Activated CD4-positive, alpha-beta T cell treated with anti-CD3 and anti-CD28 coated beads, Interleukin-2, amount 10 ng/mL, durations not matched to agents 24 days and 14 days (primary cell): ENCODE results near the gene SUDS3. TPM values are rescaled to one million over a fixed set of nuclear protein-coding genes. Genes with fewer than 3 reads are reported as not detected.

Experiments
- DNase-seq: peaks from one replicate; pipeline ENCODE4 v3.0.0; 2022
- H3K27ac Mint-ChIP-seq: one replicate; pipeline ENCODE4 v1.8.0; 2022; ENCODE audit warnings: mild to moderate bottlenecking, mixed read lengths
- H3K27me3 Mint-ChIP-seq: one replicate; pipeline ENCODE4 v1.8.0; 2022; ENCODE audit warnings: mixed read lengths
- H3K36me3 Mint-ChIP-seq: one replicate; pipeline ENCODE4 v1.8.0; 2022; ENCODE audit warnings: low read depth, mild to moderate bottlenecking, mixed read lengths
- H3K4me1 Mint-ChIP-seq: one replicate; pipeline ENCODE4 v1.8.0; 2021; ENCODE audit warnings: mixed read lengths
- H3K4me3 Mint-ChIP-seq: one replicate; pipeline ENCODE4 v1.8.0; 2022; ENCODE audit warnings: mild to moderate bottlenecking, moderate library complexity, mixed read lengths
- H3K9me3 Mint-ChIP-seq: one replicate; pipeline ENCODE4 v1.8.0; 2021; ENCODE audit warnings: mixed read lengths
- intact Hi-C: fragments of 100-400 bp; cut with micrococcal nuclease; formaldehyde crosslinking; loops from one replicate; pipeline ENCODE4 v1.15.1; 2023
- total RNA-seq: library from RNA; stranded (reverse); gene quantifications from 2 replicates; pipeline ENCODE4 v1.2.3, GENCODE V29; 2022

Gene SUDS3
- total RNA-seq, 1 donor from 2014 or later: 23.6 TPM

DNA sequence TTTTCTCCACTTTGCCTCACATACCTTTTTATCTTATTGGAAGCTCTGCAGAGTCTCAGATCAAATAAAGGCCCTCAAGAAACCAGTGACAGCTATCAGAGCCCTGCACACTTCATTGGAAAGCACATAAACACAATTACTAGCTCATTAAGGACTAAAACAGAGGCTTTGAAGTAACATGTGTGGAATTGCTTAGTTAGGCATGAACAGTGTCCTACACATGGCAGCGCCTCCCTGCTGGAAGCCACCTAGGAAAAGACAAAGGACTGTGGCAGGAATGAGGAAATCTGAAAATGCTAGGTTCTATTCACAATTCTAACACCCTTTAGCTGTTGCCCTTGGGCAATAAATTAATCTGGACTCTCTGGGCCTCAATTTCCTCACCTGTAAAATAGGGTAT is 89.4 kb downstream of the SUDS3 start:
- Mint-ChIP-seq H3K27me3 (no peaks in the 10 kb centered on the region), H3K27ac (no peak overlapping the region), H3K36me3 (no peaks in the 10 kb centered on the region), H3K4me3 (no peak overlapping the region), H3K9me3 (no peaks in the 10 kb centered on the region), H3K4me1 (no peaks in the 10 kb centered on the region)
- no peak for DNase-seq
- intact Hi-C loops: no loop called here

Other genes with a start within 250 kb of the SUDS3 start
- 206 and 209 TPM in 2 replicates for gene PEBP1, start 240.4 kb upstream of the SUDS3 start, total RNA-seq
- 51.8 and 53.4 TPM in 2 replicates for gene TAOK3, start 3.6 kb upstream of the SUDS3 start, total RNA-seq